Omental fat pad (tissue), 4 donors: Measurements from ENCODE around the gene CAST. TPM values are rescaled to one million over a fixed set of nuclear protein-coding genes. Genes with fewer than 3 reads are reported as not detected.
A peak's percentile ranks its signal among the peaks of the same experiment; 100 is the strongest.

Source experiments
- ATAC-seq: fragments of 150-250 bp; one replicate; pipeline ENCODE4 v1.9.1; 2016; ENCODE audit warnings: mild to moderate bottlenecking, moderate library complexity; ENCODE audit not compliant: low FRiP score
- DNase-seq: peaks from one replicate; pipeline ENCODE4 v3.0.0-alpha.2; 2019; ENCODE audit warnings: low spot score
- total RNA-seq, 4 donors: library from RNA; depleted of rRNA; stranded (reverse); fragments of >200 nt; gene quantifications; one replicate each; pipeline ENCODE4 v1.1.0, GENCODE V29; 2016
- TF ChIP-seq, protein P1 (sequence below), 3 donors: fragments of 450-650 bp; IDR thresholded peaks; one replicate each; pipeline ENCODE4 v1.5.1; 2016 to 2017; ENCODE audit warnings: antibody characterized with exemption in 3 of 3, mild to moderate bottlenecking in 3 of 3, moderate library complexity in 2 of 3

Gene CAST
- total RNA-seq, 4 donors from 2014 or later = 224 to 362 (median 285) TPM

DNA sequence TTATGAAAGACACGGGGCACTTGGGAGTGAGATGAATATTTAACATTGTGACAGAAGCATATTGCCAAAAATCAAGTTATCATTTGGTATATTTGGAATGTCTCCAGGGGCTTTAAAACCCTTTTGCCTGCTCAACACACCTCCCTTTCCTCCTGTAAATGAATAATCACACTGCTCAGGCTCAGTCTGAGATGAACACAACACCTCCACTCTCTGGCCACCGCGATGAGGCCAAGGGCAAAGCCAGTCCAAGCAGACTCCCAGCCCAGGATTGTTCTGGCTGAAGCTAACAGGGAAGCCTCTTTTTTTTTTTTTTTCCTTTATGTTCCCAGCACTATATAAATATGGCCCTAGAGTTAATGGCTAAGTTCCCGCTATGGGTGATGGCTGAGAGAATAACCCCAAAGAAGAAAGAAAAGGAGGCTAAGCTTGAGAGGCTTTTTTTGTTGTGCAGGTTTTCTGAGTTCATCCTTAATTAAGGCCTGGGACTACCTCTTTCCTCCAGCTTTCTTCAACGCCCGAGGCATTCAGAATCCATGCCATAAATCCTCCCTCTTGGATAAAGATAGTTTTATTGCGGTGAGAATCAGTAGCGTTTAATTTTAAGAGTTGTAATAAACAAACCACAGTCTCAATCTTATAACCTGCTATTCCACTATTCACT, 156.1 kb downstream of the CAST start:
- ATAC-seq (no peak), DNase-seq (no peak)
- TF ChIP-seq, protein P1, sequence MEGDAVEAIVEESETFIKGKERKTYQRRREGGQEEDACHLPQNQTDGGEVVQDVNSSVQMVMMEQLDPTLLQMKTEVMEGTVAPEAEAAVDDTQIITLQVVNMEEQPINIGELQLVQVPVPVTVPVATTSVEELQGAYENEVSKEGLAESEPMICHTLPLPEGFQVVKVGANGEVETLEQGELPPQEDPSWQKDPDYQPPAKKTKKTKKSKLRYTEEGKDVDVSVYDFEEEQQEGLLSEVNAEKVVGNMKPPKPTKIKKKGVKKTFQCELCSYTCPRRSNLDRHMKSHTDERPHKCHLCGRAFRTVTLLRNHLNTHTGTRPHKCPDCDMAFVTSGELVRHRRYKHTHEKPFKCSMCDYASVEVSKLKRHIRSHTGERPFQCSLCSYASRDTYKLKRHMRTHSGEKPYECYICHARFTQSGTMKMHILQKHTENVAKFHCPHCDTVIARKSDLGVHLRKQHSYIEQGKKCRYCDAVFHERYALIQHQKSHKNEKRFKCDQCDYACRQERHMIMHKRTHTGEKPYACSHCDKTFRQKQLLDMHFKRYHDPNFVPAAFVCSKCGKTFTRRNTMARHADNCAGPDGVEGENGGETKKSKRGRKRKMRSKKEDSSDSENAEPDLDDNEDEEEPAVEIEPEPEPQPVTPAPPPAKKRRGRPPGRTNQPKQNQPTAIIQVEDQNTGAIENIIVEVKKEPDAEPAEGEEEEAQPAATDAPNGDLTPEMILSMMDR (IDR thresholded peaks at IDR 0.05) = no peak

DNA sequence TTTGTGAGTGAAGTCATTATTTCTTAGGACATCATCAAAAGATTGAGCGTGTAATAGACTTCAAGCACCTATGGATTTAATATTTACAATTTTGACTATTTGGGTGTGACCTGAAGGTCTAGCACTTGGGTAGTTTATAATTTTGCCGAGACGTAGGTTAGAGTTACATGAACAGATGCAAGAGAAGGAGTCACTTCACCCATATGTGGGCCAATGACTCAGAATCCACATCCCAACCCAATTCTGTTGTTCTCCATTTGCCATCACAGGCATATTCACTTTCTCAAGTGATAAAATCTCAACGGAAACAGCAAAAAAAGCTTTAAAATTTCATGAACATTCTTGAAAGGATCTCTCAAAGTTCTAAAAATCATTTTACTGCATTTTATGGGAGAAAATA, 157.6 kb downstream of the CAST start:
- DNase-seq (no peak), ATAC-seq (no peak)
- TF ChIP-seq, protein P1 (IDR thresholded peaks at IDR 0.05) = no peak

DNA sequence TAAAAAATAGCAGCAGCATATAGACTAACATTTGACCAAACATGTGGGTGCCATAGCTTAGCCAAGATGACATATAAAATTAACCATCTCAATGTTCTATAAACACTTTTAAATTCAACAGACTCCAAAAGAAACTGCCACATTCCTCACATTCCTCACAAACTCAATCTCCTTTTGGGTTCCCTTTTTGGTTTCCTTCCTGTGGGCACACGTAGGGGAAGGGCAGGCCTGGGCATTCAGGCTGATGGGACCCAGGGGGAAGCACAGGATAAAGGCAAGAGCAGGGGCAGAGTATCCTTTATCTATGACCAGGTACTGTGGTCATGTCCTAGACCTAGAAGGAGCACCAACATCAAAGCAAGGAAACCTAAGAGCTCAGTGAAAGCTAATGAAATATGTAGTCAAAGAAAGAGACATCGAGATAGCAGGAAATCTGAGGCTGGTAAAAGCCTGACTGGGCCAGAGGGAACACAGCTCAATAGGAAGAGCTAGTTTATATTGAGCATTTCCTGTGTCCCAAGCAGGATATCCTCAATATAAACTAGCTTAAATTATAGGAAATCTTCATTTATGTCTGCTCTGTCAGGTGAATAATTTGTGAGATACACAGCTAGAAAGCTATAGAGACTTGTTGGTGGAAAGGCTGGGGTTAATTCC, 159.2 kb downstream of the CAST start:
- ATAC-seq = no peak
- TF ChIP-seq, protein P1 (IDR thresholded peaks at IDR 0.05) = no peak
- no peak for DNase-seq

DNA sequence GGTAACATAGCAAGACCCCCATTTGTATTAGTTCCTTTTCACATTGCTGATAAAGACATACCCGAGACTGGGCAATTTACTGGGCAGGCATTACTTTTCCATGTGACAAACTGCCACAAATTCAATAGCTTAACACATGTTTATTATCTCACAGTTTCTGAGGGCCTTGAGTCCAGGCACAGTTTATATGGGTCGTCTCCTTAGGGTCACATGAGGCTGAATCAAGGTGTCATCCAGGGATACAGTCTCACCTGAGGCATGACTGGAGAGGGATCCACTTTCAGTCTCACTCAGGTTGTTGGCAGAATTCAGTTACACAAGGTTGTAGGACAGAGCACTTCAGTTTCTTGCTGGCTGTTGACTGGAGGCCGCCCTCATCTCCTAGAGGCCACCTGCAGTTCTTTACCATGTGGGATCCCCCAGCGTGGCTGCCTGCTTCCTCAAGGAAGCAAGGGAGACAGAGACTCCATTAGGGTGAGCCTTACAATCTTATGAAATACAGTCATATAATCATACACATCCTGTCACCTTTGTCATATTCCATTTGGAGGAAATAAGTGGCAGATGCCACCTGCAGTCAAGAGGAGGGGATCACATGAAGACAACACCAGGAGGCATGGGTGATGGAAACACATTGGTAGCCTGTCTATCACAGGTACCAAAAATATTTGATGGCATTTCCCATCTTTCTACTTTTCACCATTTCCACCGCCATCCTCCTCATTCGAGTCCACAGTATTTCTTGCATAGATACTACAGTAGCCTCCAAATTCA, 160.7 kb downstream of the CAST start:
- ATAC-seq (no peak), DNase-seq (no peak)

DNA sequence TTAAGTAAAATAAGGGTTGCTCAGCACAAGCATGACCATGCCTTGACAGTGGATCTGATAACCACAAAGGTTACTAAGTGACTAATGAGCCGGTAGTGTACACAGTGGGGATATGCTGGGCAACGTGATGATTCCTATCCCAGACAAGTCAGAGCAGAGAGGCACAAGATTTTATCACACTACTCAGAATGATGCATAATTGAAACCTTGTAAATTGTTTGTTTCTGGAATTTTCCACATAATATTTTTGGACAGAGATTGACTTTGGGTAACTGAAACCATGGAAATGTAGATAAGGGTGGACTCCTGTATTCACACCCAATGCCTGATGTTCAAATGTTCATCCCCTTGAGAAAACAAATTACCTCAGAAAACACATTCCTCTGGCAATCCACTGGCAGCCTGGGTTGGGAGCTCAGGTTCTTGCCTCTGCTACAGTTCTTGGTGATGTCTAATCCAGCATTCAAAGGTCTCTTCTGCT, 161.8 kb downstream of the CAST start:
- DNase-seq (no peak), ATAC-seq (peak; percentile 96)
- TF ChIP-seq, protein P1 (IDR thresholded peaks at IDR 0.05) = no peak

More for the DNA sequence above, 160.7 kb downstream of the CAST start:
- TF ChIP-seq, protein P1 (IDR thresholded peaks at IDR 0.05) = no peak

Other genes starting within 250 kb of the CAST start
- gene PCSK1, start 229.1 kb upstream of the CAST start, total RNA-seq = 1 to 10 TPM in 2 of 4 donors, under 1 TPM in 2; 0.32 to 1.7 (median 0.92) TPM
- gene ERAP1, start 145.6 kb downstream of the CAST start, total RNA-seq = 10 to 100 TPM; 35.2 to 56.2 (median 51.2) TPM
- gene ERAP2, start 214.1 kb downstream of the CAST start, total RNA-seq = 10 to 100 TPM; 15.1 to 57.4 (median 16.9) TPM